HepG2 (cell line): ENCODE results near the gene ZNF8. TPM values are rescaled to one million over a fixed set of nuclear protein-coding genes. Genes with fewer than 3 reads are reported as not detected.

Source experiments
- ATAD3A ChIP-seq: sonication (generic); formaldehyde crosslinking; IDR thresholded peaks from 2 replicates; pipeline ENCODE4 v1.4.0; 2020; ENCODE audit warnings: missing genetic modification reagents
- EED ChIP-seq: sonication (generic); formaldehyde crosslinking; IDR thresholded peaks from 2 replicates; pipeline ENCODE4 v1.5.0; 2020; ENCODE audit warnings: mild to moderate bottlenecking, missing genetic modification reagents
- GTF2F1 ChIP-seq: fragments of 150-350 bp; IDR thresholded peaks from 2 replicates; pipeline ENCODE4 v1.6.1; 2014; ENCODE audit warnings: low read length
- MIER2 ChIP-seq: IDR thresholded peaks from 2 replicates; pipeline ENCODE4 v1.6.1; 2016; ENCODE audit warnings: missing biosample characterization, missing genetic modification reagents
- POLR2G ChIP-seq: fragments of 200-400 bp; formaldehyde crosslinking; IDR thresholded peaks from 2 replicates; pipeline ENCODE4 v1.6.1; 2018; ENCODE audit warnings: mild to moderate bottlenecking, low read depth, low read length, moderate library complexity
- PRDM4 ChIP-seq: sonication (generic); formaldehyde crosslinking; IDR thresholded peaks from 2 replicates; pipeline ENCODE4 v1.9.0; 2021; ENCODE audit warnings: missing genetic modification reagents, borderline replicate concordance
- SMARCC2 ChIP-seq: fragments of 450-650 bp; IDR thresholded peaks from 2 replicates; pipeline ENCODE4 v1.6.1; 2017; ENCODE audit warnings: antibody characterized with exemption, mild to moderate bottlenecking
- ZBTB46 ChIP-seq: sonication (generic); formaldehyde crosslinking; IDR thresholded peaks from 2 replicates; pipeline ENCODE4 v1.4.0; 2020; ENCODE audit warnings: mild to moderate bottlenecking, missing genetic modification reagents, borderline replicate concordance
- ZNF512B ChIP-seq: sonication (generic); formaldehyde crosslinking; IDR thresholded peaks from 2 replicates; pipeline ENCODE4 v1.5.1; 2020; ENCODE audit warnings: missing genetic modification reagents, mild to moderate bottlenecking, borderline replicate concordance
- polyA plus RNA-seq, 8 experiments: library from polyadenylated mRNA; depleted of rRNA in 3 of 8; stranded (reverse) in 7 of 8; unstranded in 1 of 8; fragments of >200 nt; fragmentation: Illumina TruSeq in 4 of 8; extraction: Trizol in 4 of 8; gene quantifications; 2 replicates each; pipeline versions ENCODE4 v1.2.1 to v1.2.3, GENCODE V29; 2011 to 2016; ENCODE audit warnings: low read depth in 4 of 8, missing spikeins in 1 of 8, mixed read lengths in 1 of 8; ENCODE audit not compliant: insufficient read depth in 1 of 8
- total RNA-seq, 5 experiments: library from RNA; depleted of rRNA; stranded (reverse); fragments of >200 nt; fragmentation: Illumina TruSeq; extraction: Trizol; gene quantifications; 2 replicates each; pipeline ENCODE4 v1.2.3, GENCODE V29; 2016; ENCODE audit warnings: low read depth in 1 of 5
- TF ChIP-seq, protein P1 (sequence below): sonication (generic); formaldehyde crosslinking; IDR thresholded peaks from 2 replicates; pipeline ENCODE4 v1.4.0; 2020; ENCODE audit warnings: mild to moderate bottlenecking, missing genetic modification reagents
- TF ChIP-seq, protein P2 (sequence below), 2 experiments: IDR thresholded peaks; 2 replicates each; pipeline ENCODE4 v1.6.1; 2011 to 2012; ENCODE audit warnings: low read length in 2 of 2, borderline replicate concordance in 1 of 2, low read depth in 1 of 2, mild to moderate bottlenecking in 1 of 2, moderate library complexity in 1 of 2
- TF ChIP-seq, protein P3 (sequence below): sonication (generic); formaldehyde crosslinking; IDR thresholded peaks from 2 replicates; pipeline ENCODE4 v1.8.1; 2023; ENCODE audit warnings: mild to moderate bottlenecking, missing genetic modification reagents
- TF ChIP-seq, protein P4 (sequence below): sonication (generic); formaldehyde crosslinking; IDR thresholded peaks from 2 replicates; pipeline ENCODE4 v1.4.0; 2020; ENCODE audit warnings: mild to moderate bottlenecking, low read depth, missing genetic modification reagents

ZNF8 gene
- total and polyA plus RNA-seq, 2 of the 13 experiments (the other 11 are each of a cell fraction or from before 2014, with no cell fraction given) = 3.1 to 3.3 TPM

- no peak for TF ChIP-seq ZBTB46 (CRISPR knock-in tag)
- TF ChIP-seq GTF2F1 = no peak
- TF ChIP-seq ZNF512B = no peak
- TF ChIP-seq, protein P1, sequence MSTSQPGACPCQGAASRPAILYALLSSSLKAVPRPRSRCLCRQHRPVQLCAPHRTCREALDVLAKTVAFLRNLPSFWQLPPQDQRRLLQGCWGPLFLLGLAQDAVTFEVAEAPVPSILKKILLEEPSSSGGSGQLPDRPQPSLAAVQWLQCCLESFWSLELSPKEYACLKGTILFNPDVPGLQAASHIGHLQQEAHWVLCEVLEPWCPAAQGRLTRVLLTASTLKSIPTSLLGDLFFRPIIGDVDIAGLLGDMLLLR (CRISPR knock-in tag) = no peak
- no peak for TF ChIP-seq SMARCC2
- TF ChIP-seq, protein P2, sequence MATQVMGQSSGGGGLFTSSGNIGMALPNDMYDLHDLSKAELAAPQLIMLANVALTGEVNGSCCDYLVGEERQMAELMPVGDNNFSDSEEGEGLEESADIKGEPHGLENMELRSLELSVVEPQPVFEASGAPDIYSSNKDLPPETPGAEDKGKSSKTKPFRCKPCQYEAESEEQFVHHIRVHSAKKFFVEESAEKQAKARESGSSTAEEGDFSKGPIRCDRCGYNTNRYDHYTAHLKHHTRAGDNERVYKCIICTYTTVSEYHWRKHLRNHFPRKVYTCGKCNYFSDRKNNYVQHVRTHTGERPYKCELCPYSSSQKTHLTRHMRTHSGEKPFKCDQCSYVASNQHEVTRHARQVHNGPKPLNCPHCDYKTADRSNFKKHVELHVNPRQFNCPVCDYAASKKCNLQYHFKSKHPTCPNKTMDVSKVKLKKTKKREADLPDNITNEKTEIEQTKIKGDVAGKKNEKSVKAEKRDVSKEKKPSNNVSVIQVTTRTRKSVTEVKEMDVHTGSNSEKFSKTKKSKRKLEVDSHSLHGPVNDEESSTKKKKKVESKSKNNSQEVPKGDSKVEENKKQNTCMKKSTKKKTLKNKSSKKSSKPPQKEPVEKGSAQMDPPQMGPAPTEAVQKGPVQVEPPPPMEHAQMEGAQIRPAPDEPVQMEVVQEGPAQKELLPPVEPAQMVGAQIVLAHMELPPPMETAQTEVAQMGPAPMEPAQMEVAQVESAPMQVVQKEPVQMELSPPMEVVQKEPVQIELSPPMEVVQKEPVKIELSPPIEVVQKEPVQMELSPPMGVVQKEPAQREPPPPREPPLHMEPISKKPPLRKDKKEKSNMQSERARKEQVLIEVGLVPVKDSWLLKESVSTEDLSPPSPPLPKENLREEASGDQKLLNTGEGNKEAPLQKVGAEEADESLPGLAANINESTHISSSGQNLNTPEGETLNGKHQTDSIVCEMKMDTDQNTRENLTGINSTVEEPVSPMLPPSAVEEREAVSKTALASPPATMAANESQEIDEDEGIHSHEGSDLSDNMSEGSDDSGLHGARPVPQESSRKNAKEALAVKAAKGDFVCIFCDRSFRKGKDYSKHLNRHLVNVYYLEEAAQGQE (IDR thresholded peaks at IDR 0.05; ENCODE audit: borderline replicate concordance in 1 of 2, low read depth in 1 of 2, low read length in 2 of 2) = no peak
- TF ChIP-seq PRDM4 = no peak
- TF ChIP-seq POLR2G = peak; percentile 86
- TF ChIP-seq, protein P3, sequence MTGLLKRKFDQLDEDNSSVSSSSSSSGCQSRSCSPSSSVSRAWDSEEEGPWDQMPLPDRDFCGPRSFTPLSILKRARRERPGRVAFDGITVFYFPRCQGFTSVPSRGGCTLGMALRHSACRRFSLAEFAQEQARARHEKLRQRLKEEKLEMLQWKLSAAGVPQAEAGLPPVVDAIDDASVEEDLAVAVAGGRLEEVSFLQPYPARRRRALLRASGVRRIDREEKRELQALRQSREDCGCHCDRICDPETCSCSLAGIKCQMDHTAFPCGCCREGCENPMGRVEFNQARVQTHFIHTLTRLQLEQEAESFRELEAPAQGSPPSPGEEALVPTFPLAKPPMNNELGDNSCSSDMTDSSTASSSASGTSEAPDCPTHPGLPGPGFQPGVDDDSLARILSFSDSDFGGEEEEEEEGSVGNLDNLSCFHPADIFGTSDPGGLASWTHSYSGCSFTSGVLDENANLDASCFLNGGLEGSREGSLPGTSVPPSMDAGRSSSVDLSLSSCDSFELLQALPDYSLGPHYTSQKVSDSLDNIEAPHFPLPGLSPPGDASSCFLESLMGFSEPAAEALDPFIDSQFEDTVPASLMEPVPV (CRISPR knock-in tag) = no peak
- no peak for TF ChIP-seq EED
- TF ChIP-seq, protein P4, sequence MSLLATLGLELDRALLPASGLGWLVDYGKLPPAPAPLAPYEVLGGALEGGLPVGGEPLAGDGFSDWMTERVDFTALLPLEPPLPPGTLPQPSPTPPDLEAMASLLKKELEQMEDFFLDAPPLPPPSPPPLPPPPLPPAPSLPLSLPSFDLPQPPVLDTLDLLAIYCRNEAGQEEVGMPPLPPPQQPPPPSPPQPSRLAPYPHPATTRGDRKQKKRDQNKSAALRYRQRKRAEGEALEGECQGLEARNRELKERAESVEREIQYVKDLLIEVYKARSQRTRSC (CRISPR knock-in tag) = no peak; the same call in 1 of the 2 replicates
- TF ChIP-seq ATAD3A (CRISPR knock-in tag) = no peak
- no peak for TF ChIP-seq MIER2
Measured at GRCh38 chr19:58278541-58279041, at the start of gene ZNF8 (continued).
